Germinal center (tissue), 1 donor: ENCODE data around the gene ZNF554.
"Not testable (repeated sequence)": the region's sequence is repeated elsewhere in the genome, so short reads cannot be mapped to it uniquely, and the experiment has no call there.

Source experiments
- DNase-seq: peaks from one replicate; pipeline ENCODE4 v3.0.0; 2012; ENCODE audit warnings: mixed read lengths, low spot score

The ZNF554 gene

GRCh38 chr19:2790557-2791271 is 29.0 kb upstream of the ZNF554 start:
- no peak for DNase-seq

GRCh38 chr19:2791440-2791839 is 28.2 kb upstream of the ZNF554 start:
- no peak for DNase-seq

- DNase-seq = no peak
These were observed 27.8 kb upstream of the ZNF554 start for GRCh38 chr19:2791876-2792275.

- not testable (repeated sequence) for DNase-seq
These were observed 27.0 kb upstream of the ZNF554 start for GRCh38 chr19:2792666-2793065.

GRCh38 chr19:2793126-2793525 is 26.5 kb upstream of the ZNF554 start:
- DNase-seq = no peak

GRCh38 chr19:2793577-2793976 is 26.1 kb upstream of the ZNF554 start:
- no peak for DNase-seq

- DNase-seq = no peak
These were observed 23.6 kb upstream of the ZNF554 start for GRCh38 chr19:2795827-2796658.

GRCh38 chr19:2796659-2797266 is 22.9 kb upstream of the ZNF554 start:
- DNase-seq = no peak

GRCh38 chr19:2797280-2797679 is 22.4 kb upstream of the ZNF554 start:
- DNase-seq = no peak

- DNase-seq = no peak
These were observed 21.4 kb upstream of the ZNF554 start for GRCh38 chr19:2798158-2798685.

GRCh38 chr19:2798733-2799132 is 20.9 kb upstream of the ZNF554 start:
- DNase-seq = no peak

- DNase-seq = no peak
These were observed 20.2 kb upstream of the ZNF554 start for GRCh38 chr19:2799273-2800020.

- no peak for DNase-seq
These were observed 19.2 kb upstream of the ZNF554 start for GRCh38 chr19:2800506-2800905.

GRCh38 chr19:2802826-2803225 is 16.8 kb upstream of the ZNF554 start:
- DNase-seq = no peak

GRCh38 chr19:2803486-2804155 is 16.0 kb upstream of the ZNF554 start:
- no peak for DNase-seq

GRCh38 chr19:2804156-2805004 is 15.3 kb upstream of the ZNF554 start:
- no peak for DNase-seq

GRCh38 chr19:2805261-2805900 is 14.3 kb upstream of the ZNF554 start:
- DNase-seq = no peak

- no peak for DNase-seq
These were observed 13.5 kb upstream of the ZNF554 start for GRCh38 chr19:2805991-2806649.

- DNase-seq = no peak
These were observed 12.8 kb upstream of the ZNF554 start for GRCh38 chr19:2806736-2807378.
